HG02885 (cell line): ENCODE measurements around the gene RFK.
"Not testable (repeated sequence)": the region's sequence is repeated elsewhere in the genome, so short reads cannot be mapped to it uniquely, and the experiment has no call there.

ENCODE experiments used
- ATAC-seq: cut with Tn5 transposase; IDR thresholded peaks from one replicate; pipeline ENCODE4 v1.9.1; 2021; ENCODE audit warnings: mild to moderate bottlenecking; ENCODE audit not compliant: unreplicated experiment, poor library complexity

Gene RFK

DNA sequence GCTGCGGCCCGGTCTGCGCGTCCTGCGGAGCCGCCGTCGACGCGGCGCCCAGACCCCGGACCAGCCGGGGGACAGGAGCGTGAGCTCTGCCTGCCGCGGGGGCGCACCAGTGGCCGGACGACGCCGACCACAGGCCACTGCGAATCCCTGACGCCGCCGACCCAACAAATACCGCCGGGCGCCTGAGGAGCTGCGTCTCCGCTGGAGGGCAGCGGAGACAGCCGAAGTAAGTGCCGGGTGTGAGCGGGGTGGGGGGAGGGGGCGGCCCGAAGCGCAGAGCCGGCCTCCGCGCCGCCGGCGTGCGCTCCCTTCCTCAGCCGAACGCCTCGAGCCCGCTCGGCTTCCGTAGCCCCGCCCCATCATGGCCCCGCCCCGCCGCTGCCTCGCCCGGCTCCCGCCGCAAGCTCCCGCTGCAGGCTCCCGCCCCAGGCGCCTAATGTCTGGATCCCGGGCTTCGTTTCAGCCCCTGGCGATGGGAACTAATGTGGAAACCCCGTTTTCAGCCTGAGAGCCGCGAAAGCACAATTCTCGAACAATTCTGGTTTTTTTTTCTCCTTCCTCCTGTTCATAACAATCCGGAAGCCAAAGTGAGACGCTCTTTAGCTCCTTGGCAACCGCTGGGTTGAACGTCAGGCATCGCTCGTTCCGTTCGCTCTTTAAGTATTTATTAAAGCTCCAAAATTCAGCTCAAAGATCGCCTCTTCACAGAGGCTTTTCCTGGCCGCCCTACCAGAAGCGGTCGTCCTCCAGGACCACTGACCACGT, at the start of gene RFK:
RFK (minus strand) TSS at position 232 of the 765 bp plus-strand sequence. CDS start 255 bp downstream, outside the sequence.
- ATAC-seq: peak; percentile 70

DNA sequence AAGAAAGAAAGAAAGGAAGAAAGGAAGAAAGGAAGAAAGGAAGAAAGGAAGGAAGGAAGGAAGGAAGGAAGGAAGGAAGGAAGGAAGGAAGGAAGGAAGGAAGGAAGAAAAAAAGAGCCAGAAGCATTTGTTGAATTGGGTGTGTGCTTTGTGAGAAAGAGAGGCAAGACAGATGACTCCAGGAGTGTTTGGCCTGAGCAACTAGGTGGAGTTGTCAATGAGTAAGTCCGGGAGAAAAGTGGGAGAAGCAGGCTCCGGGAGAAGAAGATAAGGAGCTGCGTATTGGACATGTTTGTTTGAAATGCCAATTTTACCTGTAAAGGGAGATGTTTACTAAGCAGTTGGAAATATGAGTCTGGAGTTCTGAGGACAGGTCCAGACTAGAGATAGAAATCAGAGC, 49.7 kb upstream of the RFK start:
- no peak for ATAC-seq

GRCh38 chr9:76441551-76442322, 47.5 kb upstream of the RFK start:
- ATAC-seq: peak; percentile 65

DNA sequence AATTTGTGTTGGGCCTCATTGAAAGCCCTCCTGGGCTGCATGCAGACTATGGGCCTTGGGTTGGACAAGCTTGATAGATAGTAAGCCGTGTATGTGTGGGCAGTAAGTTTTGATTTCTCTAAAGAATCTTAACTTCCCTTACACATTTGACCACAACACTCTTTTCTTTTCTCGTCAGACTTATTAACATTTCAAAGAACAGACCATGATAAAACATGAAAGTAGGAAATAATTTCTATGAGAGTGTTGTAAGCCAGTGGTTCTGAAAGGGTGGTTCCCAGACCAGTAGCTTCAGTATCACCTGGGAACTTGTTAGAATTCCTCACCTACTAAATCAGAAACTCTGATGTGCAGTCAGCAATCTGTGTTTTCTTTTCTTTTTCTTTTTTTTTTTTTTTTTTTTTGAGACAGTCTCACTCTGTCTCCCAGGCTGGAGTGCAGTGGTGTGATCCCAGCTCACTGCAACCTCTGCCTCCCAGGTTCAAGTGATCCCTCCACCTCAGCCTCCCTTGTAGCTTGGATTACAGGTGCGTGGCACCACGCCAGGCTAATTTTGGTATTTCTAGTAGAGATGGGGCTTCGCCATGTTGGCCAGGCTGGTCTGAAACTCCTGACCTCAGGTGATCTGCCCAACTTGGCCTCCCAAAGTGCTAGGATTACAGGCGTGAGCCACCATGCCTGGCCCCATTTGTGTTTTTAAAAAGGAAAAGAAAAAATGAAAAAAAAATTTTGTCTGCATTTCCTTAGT, 44.8 kb upstream of the RFK start:
- ATAC-seq: peak; percentile 83

- ATAC-seq: not testable (repeated sequence)
Observed at GRCh38 chr9:76437017-76437699, 42.9 kb upstream of the RFK start.

- not testable (repeated sequence) for ATAC-seq
Observed at GRCh38 chr9:76434897-76435296, 40.7 kb upstream of the RFK start.

DNA sequence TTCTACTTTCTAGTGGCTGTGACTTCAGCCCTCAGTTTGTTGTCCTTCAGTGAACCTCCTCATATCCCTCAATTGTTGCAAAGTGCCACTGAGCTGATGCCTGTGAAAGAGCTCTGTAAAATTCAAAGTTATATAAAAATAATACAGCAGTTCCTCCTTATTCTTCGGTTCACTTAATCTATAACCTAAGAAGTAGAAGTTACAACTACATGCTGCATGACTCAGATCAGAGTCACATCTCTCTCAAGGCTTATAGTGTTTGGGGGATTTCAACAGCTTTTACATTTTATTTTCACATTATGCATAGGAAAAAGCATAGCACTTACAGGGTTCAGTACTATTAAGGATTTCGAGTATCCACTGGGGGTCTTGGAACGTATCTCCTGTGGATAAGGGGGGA, 39.6 kb upstream of the RFK start:
- no peak for ATAC-seq

GRCh38 chr9:76433406-76433805, 39.2 kb upstream of the RFK start:
- ATAC-seq: no peak

DNA sequence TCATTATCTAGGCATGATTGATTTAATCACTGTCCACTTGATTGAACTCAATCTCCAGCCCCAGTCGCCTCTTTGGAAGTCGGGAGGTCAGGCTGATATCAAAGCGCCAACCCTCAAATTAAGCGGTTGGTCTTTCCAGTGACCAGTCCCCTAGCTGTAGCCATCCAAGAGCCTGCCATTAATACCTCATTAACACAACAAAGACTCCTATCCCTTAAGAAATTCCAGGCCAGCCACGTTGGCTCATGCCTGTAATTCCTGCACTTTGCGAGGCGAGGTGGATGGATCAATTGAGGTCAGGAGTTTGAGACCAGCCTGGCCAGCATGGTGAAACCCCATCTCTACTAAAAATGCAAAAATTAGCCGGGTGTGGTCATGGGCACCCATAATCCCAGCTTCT, 37.4 kb upstream of the RFK start:
- ATAC-seq: no peak

GRCh38 chr9:76426807-76427419, 32.7 kb upstream of the RFK start:
- ATAC-seq: no peak

DNA sequence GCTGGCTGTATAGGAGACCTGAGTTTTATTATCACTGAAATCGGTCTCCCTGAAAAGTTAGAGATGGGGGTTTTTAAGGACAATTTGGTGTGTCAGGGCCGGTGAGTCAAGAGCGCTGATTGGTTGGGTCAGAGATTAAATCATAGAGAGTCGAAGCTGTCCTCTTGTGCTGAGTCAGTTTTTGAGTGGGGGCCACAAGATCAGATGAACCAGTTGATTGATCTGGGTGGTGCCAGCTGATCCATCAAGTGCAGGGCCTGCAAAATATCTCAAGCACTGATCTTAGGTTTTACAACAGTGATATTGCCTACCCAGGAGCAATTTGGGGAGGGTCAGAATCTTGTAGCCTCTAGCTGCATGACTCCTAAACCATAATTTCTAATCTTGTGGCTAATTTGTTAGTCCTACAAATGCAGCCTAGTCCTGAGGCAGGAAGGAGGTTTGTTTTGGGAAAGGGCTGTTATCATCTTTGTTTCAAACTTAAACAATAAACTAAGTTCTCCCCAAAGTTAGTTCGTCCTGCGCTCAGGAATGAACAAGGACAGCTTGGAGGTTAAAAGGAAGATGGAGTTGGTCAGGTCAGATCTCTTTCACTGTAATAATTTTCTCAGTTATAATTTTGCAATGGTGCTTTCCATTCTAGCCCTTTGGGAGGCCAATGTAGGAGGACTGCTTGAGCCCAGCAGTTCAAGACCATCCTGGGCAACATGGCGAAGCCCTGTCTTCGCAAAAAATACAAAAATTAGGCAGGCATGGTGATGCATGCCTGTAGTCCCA, 31.6 kb upstream of the RFK start:
- no peak for ATAC-seq

- no peak for ATAC-seq
Observed at GRCh38 chr9:76424491-76424890, 30.3 kb upstream of the RFK start.

DNA sequence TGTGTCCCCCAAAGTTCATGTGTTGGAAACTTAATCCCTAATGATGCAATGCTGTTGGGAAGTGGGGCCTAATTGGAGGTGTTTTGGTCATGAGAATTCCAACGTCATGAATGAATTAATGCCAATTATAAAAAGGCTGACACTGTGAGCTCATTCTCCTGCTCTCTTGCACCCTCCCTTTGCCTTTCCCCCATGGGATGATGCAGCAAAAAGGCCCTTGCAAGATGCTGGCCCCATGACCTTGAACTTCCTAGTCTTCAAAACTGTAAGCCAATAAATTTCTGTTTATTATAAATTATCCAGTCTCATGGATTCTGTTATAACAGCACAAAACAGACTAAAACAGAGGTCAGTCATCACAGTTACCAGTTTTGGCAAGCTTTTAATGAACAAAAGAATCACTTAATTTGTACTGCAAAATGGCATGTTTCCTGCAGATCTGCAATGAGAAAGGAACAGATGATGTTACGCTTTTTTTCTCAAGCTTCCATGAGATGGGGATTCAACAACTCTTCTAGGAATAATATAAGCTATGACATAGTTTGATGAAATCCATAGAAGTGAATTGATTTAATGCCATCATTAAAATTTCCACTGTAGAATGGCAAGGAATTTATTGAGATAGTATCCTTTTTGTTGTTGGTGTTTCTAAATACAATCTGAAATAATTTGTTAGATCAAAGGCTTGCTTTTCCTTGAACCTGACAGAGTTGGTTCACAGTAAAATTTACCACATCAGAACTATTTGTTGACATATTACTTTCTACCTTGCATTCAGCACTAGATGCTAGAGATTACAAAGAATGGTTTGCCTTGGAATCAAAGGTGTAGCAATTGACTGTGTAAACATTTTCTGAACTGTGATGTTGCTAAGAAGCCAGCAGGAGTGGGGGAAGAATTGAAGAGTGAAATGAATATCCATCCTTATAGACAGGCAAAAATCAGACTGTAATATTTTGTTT, 29.3 kb upstream of the RFK start:
- ATAC-seq: no peak

GRCh38 chr9:76419782-76420380, 25.7 kb upstream of the RFK start:
- ATAC-seq: peak; percentile 68

GRCh38 chr9:76417394-76417793, 23.2 kb upstream of the RFK start:
- ATAC-seq: no peak

DNA sequence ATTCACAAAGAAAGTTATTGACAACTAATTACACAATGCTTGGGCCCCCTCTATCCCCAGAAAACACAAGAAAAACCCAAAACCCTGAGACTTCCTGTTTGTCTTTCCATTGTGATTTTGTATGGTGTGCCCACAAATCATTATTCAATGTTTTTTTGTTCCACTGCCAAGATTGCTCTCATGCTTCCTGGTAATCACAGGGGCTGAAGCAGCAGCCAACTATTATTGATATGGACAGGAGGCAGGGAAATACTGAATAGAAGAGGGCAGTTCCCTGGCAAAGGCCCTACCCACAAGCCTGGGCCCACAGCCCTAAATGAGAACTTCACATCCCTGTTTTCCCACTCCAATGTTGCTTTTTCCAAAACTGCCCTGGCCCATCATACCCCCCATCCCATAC, 21.5 kb upstream of the RFK start:
- no peak for ATAC-seq

GRCh38 chr9:76415154-76415553, 20.9 kb upstream of the RFK start:
- no peak for ATAC-seq

DNA sequence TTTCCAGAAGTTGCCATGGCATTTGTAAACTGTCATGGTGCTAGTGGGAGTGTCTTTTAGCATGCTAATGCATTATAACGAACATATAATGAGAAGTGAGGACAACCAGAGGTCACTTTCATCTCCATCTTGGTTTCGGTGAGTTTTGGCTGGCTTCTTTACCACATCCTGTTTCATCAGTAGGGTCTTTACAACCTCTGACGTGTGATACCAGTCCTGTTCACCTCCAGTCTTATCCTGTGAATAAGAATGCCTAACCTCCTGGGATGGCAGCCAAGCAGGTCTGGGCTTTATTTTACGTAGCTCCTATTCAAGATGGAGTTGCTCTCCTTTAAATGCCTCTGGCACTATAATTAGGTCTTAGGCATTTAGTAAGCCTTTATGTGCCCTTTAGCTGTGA, 20.4 kb upstream of the RFK start:
- ATAC-seq: peak; percentile 82
